HG02763 (cell line): ENCODE results near the gene UCK2.

Source experiments
- ATAC-seq: cut with Tn5 transposase; IDR thresholded peaks from one replicate; pipeline ENCODE4 v1.9.1; 2021; ENCODE audit warnings: mild to moderate bottlenecking, moderate library complexity; ENCODE audit not compliant: unreplicated experiment

UCK2 gene

GRCh38 chr1:165854101-165854845, 26.9 kb downstream of the UCK2 start:
- no peak for ATAC-seq

GRCh38 chr1:165855010-165855838, 27.8 kb downstream of the UCK2 start:
- no peak for ATAC-seq

DNA sequence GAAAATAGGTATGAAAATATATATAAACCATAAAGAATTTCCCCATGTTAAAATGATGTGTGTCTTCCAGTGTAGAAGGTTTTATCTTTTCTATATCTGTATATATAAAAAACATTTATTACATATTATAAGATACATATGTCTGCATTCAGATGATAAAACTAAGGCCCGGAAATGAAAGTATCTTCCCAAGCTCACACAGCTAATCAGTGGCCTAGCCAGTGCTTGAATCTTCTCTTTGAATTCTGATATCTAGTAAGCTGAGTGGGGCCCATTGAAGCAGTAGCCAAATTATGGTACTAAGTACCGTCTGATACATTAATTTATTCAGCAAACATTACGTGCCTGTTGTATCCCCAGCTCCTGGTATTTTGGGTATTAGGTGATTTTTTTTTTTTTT, 28.6 kb downstream of the UCK2 start:
- no peak for ATAC-seq

DNA sequence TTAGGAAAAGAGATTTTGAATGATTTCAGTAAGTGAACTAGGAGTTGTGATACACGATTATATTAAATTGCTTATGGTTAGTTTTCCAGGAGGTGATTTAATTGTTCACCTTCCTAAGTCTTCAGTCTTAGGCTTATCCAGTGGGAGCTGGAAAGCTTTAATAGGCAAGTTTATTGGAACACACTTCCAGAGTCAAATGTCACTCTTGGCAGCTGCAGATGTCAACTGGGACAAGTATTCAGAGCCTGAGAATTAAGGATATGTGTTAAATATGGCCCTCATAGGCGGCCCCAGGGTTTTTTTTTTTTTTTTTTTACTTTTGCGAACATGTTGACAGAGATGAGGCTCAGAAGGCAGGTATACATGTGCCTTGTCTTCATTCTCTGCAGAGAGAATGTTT, 29.2 kb downstream of the UCK2 start:
- ATAC-seq, result no peak

DNA sequence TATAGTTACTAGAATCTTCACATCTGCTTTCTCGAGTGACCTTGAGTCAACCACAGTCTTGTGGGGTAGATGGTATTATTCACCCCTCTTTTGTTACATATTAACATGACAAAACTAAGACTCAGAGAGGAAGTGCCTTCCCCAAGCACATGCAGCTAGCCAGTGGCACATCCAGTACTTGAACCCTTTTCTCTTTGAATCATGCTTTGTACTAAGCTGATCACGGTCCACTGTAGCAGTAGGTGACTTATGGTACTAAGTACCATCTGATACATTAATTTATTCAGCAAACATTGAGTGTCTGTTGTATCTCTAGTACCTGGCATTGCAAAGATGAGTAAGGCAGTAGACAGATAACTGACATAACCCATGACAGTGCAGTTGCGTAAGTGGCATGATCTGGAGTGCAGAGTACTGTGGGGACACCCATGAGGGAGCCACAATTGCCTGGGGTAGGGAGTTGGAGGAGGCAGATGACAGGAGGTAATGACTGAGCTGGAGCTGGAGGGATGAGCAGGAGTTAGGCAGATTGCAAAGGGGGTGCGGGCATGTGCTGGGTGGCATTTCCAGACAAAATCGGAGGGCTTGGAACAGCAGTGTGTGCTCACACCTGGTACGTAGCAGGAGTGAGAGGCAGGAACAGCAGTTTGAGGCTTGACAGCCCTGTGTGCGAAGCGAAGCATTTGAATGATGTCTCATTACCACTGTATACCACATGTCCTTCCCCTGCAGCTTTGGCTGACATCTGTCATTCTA, 29.8 kb downstream of the UCK2 start:
- peak; percentile 83 for ATAC-seq

DNA sequence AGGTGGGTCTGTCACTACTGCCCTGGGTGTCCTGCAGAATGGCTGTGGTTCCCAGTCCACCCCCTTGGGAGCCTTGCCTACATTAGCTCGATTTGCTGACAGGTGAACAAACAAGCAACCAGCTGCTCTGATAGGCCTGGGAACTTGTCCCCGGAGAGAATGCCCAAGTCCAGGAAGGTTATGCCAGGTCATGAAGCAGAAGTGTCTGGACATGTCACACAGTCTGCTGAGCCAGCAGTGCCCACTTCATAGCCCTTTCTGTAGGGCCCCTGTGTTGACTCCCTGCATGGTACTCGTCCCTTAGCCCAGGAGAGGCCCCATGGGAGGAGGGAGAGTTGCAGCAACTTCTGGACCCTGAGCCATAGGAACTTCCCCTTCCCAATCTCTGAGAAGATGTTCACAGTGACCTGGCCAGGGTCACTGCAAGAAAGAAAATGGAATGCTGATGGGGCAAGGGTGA, 31.0 kb downstream of the UCK2 start:
- ATAC-seq, result no peak

GRCh38 chr1:165858967-165859845, 31.8 kb downstream of the UCK2 start:
- no peak for ATAC-seq

- no peak for ATAC-seq
These were observed 32.7 kb downstream of the UCK2 start for GRCh38 chr1:165860065-165860464.

- no peak for ATAC-seq
These were observed 34.5 kb downstream of the UCK2 start for GRCh38 chr1:165861911-165862310.

- peak; percentile 51 for ATAC-seq
These were observed 35.0 kb downstream of the UCK2 start for GRCh38 chr1:165862448-165862847.

DNA sequence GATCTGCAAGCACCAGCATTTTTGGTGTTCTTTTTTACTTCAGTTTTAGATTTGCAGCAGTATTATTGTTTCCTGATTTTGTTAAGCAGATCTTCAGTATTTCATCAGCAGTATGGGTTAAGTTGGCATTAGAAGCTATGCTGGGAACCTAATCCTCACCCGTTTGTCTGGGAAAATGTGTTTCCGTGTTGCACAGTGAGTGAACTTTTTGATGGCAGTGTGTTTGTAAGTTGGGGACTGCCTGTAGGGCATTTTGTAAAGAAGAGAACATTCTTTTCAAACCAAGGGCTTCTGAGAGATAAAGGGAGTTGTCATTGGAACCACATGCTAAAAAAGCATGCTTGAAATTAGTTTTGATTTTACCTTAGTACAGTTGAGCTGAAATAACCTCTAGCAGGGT, 35.9 kb downstream of the UCK2 start:
- no peak for ATAC-seq

DNA sequence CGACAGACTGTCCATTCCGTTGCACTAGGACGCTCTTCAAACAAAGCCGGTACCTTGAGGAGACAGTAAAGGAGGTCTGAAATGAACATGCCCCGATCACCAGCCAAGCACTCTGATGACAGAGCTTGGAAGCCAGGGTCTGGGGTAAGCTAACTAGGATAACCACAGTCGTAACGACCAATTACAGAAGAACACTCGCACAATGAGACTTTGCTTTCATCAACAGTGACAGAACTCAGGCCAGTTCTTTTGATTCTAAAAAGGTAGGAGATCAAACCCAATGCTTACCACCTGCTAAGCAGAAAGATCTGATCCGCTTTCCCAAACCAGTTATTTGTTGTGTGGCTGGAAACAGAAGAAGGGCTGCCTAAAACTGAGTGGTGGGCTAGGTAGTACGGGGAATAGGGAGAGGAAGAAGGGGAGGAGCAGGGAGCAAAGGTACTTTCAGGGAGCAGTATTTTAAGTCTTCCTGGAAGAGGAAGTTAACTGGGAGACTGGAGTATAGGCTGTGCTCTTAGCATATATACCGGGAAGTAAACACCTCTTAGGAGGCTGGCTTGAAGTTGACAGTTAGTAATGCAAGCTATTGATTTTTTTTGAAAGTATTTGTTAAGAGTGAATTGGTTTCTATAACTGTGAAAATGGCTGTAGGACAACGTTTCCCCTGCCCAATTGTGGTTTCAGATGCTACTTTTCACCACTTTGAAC, 38.4 kb downstream of the UCK2 start:
- no peak for ATAC-seq

DNA sequence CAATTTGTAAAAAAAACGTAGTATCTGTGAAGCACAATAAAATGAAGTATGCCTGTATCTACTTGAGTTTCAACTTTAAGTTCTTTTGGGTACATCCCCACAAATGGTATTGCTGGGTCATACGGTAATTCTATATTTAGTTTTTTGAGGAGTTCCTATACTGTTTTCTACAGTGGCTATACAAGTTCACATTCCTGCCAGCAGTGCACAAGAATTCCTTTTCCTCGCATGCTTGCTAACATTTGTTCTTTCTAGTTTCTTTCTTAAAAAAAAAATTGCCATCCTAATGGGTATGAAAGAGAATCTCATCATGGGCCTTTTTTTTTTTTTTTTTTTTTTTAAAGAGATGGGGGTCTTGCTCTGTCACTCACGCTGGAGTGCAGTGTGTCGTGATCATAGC, 41.9 kb downstream of the UCK2 start:
- no peak for ATAC-seq

- peak; percentile 77 for ATAC-seq
These were observed 44.1 kb downstream of the UCK2 start for GRCh38 chr1:165871311-165872067.

DNA sequence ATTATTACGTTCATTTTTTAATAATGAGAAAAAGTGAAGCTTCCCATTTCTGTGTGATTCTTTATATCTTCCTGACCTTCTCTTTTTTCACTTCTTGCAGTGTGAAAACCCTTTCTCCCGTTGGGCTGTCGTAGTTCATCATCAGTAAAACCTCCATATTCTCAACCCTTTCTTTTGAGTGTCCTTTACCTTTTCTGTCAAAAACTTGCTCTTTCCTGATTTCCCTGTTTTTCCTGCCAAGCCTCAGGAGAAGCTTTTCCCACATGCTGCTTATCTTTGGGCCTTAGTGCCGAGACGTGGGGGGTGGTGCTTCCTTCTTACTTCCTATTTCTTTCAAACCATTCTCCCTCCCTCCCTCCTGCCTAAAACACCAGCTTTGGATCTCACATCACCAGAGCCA, 46.1 kb downstream of the UCK2 start:
- ATAC-seq, result no peak

- ATAC-seq, result no peak
These were observed 47.2 kb downstream of the UCK2 start for GRCh38 chr1:165874643-165875042.

GRCh38 chr1:165875171-165875570, 47.8 kb downstream of the UCK2 start:
- ATAC-seq, result peak; percentile 39

DNA sequence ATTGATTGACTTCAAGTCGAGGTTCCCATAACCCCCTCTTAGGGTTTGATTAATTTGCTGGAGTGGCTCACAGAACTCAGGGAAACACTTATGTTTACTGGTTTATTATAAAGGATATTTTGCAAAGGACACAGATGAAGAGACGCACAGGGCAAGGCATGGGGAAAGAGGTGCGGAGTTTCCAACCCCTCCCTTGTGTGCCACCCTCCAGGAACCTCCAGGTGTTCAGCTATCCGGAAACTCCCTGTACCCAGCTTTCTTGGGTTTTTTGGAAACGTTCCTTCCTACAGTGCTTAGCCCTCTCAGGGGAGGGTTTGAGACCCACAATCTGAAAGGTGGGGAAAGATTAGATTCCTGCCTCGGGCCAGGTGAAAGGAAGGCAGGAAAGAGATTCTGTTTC, 48.2 kb downstream of the UCK2 start:
- no peak for ATAC-seq

DNA sequence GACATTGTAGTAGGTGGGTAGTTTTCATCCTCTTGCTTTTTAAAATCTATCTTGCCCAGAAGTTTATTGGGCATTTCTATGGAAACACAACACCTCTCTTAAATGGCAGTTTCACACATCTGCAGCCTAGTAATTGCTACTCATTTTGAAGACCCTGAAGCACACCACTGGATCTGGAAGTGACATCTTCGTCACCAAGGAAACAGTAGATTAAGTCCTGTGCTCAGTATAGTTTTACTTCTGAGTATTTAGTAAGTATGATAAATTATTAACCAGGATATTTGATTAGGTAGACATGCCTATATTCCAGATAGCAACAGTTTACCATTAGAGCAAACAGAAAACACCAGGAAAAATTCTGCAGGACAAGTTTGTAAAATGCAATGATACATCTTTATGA, 48.7 kb downstream of the UCK2 start:
- ATAC-seq, result no peak
